Osteoblast (primary cell): ENCODE data around the gene KRTAP6-3. TPM values are rescaled to one million over a fixed set of nuclear protein-coding genes. Genes with fewer than 3 reads are reported as not detected.

Experiments used
- DNase-seq: peaks from one replicate; pipeline ENCODE4 v3.0.0; 2011; ENCODE audit warnings: low spot score, mixed read lengths; ENCODE audit not compliant: insufficient read length; ENCODE audit errors: missing footprints
- H2AFZ ChIP-seq: 2 replicates; pipeline ENCODE4 v1.6.0; 2011; ENCODE audit warnings: mild to moderate bottlenecking, low read length
- H3K27ac ChIP-seq: 2 replicates; pipeline ENCODE4 v1.5.1; 2011; ENCODE audit warnings: mild to moderate bottlenecking, low read depth, low read length, moderate library complexity
- H3K27me3 ChIP-seq: 2 replicates; pipeline ENCODE4 v1.6.0; 2012; ENCODE audit warnings: mild to moderate bottlenecking, control low read depth, inconsistent platforms, low read length, moderate library complexity; ENCODE audit not compliant: insufficient read depth
- H3K36me3 ChIP-seq: 2 replicates; pipeline ENCODE4 v1.5.1; 2011; ENCODE audit warnings: mild to moderate bottlenecking, low read length, control low read depth, moderate library complexity; ENCODE audit not compliant: insufficient read depth
- H3K4me1 ChIP-seq: 2 replicates; pipeline ENCODE4 v1.5.1; 2011; ENCODE audit warnings: mild to moderate bottlenecking, low read length, control low read depth, moderate library complexity; ENCODE audit not compliant: insufficient read depth
- H3K4me2 ChIP-seq: 2 replicates; pipeline ENCODE4 v1.6.0; 2011; ENCODE audit warnings: mild to moderate bottlenecking, low read length; ENCODE audit not compliant: insufficient read depth
- H3K4me3 ChIP-seq: fragments of 200-600 bp; sonication (generic); 3 replicates; pipeline ENCODE4 v1.5.1; 2012; ENCODE audit warnings: mild to moderate bottlenecking, low read length, inconsistent platforms; ENCODE audit not compliant: insufficient read depth
- H3K79me2 ChIP-seq: 2 replicates; pipeline ENCODE4 v1.6.0; 2012; ENCODE audit warnings: mild to moderate bottlenecking, low read length, control low read depth, inconsistent platforms; ENCODE audit not compliant: insufficient read depth
- H3K9me3 ChIP-seq: 2 replicates; pipeline ENCODE4 v1.5.1; 2011; ENCODE audit warnings: low read depth, low read length, control low read depth
- H4K20me1 ChIP-seq: 2 replicates; pipeline ENCODE4 v1.6.0; 2012; ENCODE audit warnings: mild to moderate bottlenecking, low read length, control low read depth; ENCODE audit not compliant: insufficient read depth
- total RNA-seq: library from RNA; depleted of rRNA; stranded (reverse); fragments of >200 nt; gene quantifications from 2 replicates; pipeline ENCODE4 v1.2.3, GENCODE V29; 2012
- TF ChIP-seq, protein P1 (sequence below): IDR thresholded peaks from 2 replicates; pipeline ENCODE4 v1.5.1; 2011; ENCODE audit warnings: mild to moderate bottlenecking, low read depth, low read length, moderate library complexity; ENCODE audit errors: extremely low read depth

Gene KRTAP6-3
- total RNA-seq, 1 donor, result not detected

DNA sequence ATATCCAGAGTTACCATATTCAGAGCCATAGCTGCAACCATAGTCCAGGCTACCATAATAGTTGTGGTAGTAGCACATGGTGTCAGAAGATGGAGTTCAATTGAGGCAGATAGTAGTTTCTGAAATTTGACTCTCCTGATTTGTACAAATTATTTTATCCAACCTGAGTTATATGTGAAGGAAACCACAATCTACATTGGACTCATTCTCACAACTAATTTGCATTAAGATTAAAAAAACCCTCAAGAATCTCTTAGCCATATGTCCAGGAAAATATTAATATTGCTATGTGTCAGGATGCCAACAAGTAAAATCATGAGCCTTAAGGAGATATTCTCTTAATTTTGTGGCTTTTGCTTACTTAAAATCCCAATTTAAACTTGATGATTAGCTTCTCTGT is 1.9 kb upstream of the KRTAP6-3 start, which contains the start of gene KRTAP22-2:
Gene KRTAP22-2, minus strand, starts transcription at position 101 of the 400 bp plus-strand sequence.
- H3K79me2 ChIP-seq, result no peaks in the 10 kb centered on the region
- no peak for DNase-seq
- no peak within 1 kb of the TSS for H3K4me2 ChIP-seq
- no peaks in the 10 kb centered on the region for H3K4me1 ChIP-seq
- no peaks in the 10 kb centered on the region for H3K36me3 ChIP-seq
- H3K27me3 ChIP-seq, result no peaks in the 10 kb centered on the region
- H3K27ac ChIP-seq, result no peak within 1 kb of the TSS
- H4K20me1 ChIP-seq, result no peaks in the 10 kb centered on the region
- no peaks in the 10 kb centered on the region for H3K9me3 ChIP-seq
- TF ChIP-seq, protein P1, sequence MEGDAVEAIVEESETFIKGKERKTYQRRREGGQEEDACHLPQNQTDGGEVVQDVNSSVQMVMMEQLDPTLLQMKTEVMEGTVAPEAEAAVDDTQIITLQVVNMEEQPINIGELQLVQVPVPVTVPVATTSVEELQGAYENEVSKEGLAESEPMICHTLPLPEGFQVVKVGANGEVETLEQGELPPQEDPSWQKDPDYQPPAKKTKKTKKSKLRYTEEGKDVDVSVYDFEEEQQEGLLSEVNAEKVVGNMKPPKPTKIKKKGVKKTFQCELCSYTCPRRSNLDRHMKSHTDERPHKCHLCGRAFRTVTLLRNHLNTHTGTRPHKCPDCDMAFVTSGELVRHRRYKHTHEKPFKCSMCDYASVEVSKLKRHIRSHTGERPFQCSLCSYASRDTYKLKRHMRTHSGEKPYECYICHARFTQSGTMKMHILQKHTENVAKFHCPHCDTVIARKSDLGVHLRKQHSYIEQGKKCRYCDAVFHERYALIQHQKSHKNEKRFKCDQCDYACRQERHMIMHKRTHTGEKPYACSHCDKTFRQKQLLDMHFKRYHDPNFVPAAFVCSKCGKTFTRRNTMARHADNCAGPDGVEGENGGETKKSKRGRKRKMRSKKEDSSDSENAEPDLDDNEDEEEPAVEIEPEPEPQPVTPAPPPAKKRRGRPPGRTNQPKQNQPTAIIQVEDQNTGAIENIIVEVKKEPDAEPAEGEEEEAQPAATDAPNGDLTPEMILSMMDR, result no peak
- no peak within 1 kb of the TSS for H3K4me3 ChIP-seq
- no peak within 1 kb of the TSS for H2AFZ ChIP-seq

DNA sequence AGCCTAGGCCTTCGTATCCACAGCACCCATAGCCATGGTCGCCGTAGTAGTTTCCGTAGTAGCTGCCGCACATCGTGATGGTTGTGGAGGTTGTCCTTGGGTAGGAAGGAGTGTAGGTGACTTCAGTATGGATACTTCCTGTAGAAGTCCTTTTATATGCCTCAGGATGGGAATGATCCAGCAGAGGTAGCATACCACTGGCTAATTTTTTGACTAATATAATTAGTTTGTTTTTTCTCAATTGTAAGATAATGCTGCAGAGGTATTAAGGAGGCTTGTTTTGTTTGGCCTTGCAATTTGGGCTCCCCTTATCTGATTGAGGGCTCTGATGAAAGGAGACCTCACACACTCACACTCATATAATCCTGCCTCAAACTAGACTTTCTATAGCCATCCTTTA is 6.6 kb downstream of the KRTAP6-3 start, which contains the start of gene KRTAP6-2:
Gene KRTAP6-2, minus strand, starts transcription at position 101 of the 400 bp plus-strand sequence. Its CDS starts 28 bp downstream, at position 73.
- no peaks in the 10 kb centered on the region for H3K4me1 ChIP-seq
- no peaks in the 10 kb centered on the region for H3K79me2 ChIP-seq
- H3K4me2 ChIP-seq, result no peak within 1 kb of the TSS
- no peak within 1 kb of the TSS for H2AFZ ChIP-seq
- no peaks in the 10 kb centered on the region for H3K27me3 ChIP-seq
- no peak within 1 kb of the TSS for H3K27ac ChIP-seq
- no peaks in the 10 kb centered on the region for H4K20me1 ChIP-seq
- no peaks in the 10 kb centered on the region for H3K36me3 ChIP-seq
- no peak within 1 kb of the TSS for H3K4me3 ChIP-seq
- H3K9me3 ChIP-seq, result peaks cover 5% of the 10 kb centered on the region
- TF ChIP-seq, protein P1, result no peak
- DNase-seq, result no peak

DNA sequence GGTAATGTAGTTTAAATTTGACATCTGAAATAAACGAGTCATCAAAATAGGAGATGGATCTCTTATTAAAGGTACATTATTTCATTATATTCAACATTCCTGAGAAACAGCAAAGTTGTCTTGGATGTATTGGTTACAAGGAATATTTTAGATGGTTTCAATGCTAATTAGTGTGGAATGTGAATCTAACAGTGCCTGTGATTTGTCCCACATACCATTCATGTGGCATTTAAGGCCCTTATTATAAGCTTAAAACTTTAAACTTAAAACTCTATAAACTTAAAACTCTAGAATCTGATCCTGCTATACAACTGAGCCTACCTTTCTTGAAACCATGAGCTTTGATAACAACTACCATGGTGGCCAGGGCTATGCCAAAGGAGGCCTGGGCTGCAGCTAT is 8.5 kb downstream of the KRTAP6-3 start, which contains the start of gene KRTAP22-1:
Gene KRTAP22-1, plus strand, starts transcription at position 301 of the 400 bp plus-strand sequence.
- Histone ChIP-seq H3K27me3 (no peaks in the 10 kb centered on the region), H2AFZ (no peak within 1 kb of the TSS), H3K4me1 (no peaks in the 10 kb centered on the region), H3K79me2 (no peaks in the 10 kb centered on the region), H3K4me2 (no peak within 1 kb of the TSS), H3K36me3 (no peaks in the 10 kb centered on the region), H3K4me3 (no peak within 1 kb of the TSS), H3K9me3 (peaks cover 8% of the 10 kb centered on the region), H3K27ac (no peak within 1 kb of the TSS), H4K20me1 (no peaks in the 10 kb centered on the region)
- DNase-seq, result no peak
- TF ChIP-seq, protein P1, result no peak

DNA sequence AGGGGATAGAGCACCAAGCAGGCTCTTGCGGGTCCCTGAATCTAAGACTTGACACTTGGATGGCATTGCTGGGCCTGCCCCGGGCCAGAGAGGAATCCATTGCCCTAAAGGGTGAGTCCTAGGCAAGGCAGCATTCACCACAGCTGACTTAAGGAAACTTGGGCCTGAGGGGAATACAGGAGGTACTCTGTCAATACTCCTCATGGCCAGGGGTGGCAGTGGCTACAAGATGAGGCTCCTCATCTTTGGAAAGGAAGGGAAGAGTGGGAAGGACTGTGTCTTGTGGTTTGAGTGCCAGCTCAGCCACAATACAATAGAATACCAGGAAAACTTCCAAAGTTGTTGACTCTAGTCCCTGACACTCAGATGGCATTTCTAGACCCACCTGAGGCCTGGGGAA is 13.7 kb downstream of the KRTAP6-3 start:
- TF ChIP-seq, protein P1, result no peak
- no peak for DNase-seq

More for the DNA sequence above, 13.7 kb downstream of the KRTAP6-3 start:
- no peak overlapping the region for H3K4me2 ChIP-seq
- no peaks in the 10 kb centered on the region for H3K4me1 ChIP-seq
- no peak overlapping the region for H3K27ac ChIP-seq
- no peaks in the 10 kb centered on the region for H3K27me3 ChIP-seq
- H3K9me3 ChIP-seq, result peaks cover 3% of the 10 kb centered on the region
- H2AFZ ChIP-seq, result no peak overlapping the region
- H3K4me3 ChIP-seq, result no peak overlapping the region
- no peaks in the 10 kb centered on the region for H3K79me2 ChIP-seq
- H4K20me1 ChIP-seq, result no peaks in the 10 kb centered on the region
- no peaks in the 10 kb centered on the region for H3K36me3 ChIP-seq
